ENCODE results near the gene GNA14. TPM values are rescaled to one million over a fixed set of nuclear protein-coding genes. Genes with fewer than 3 reads are reported as not detected.

The GNA14 gene
- total and polyA plus RNA-seq, 4 donors, result 1.0 to 13.6 (median 4.1) TPM

GRCh38 chr9:77462066-77462465 is 186.1 kb downstream of the GNA14 start:
- H3K27me3 ChIP-seq (ENCODE audit: control insufficient read depth in 1 of 2, insufficient read depth in 2 of 2, low read length in 1 of 2), result no peaks in the 10 kb centered on the region
- no peaks in the 10 kb centered on the region for H3K36me3 ChIP-seq (ENCODE audit: control insufficient read depth in 1 of 2, insufficient read depth in 2 of 2, low read length in 1 of 2)
- DNase-seq (no peak), ATAC-seq (ENCODE audit: low FRiP score) (no peak)
- H3K4me3 ChIP-seq (ENCODE audit: low read length in 2 of 2), result no peak overlapping the region
- no peaks in the 10 kb centered on the region for H3K4me1 ChIP-seq (ENCODE audit: control insufficient read depth in 1 of 2, insufficient read depth in 2 of 2, low read length in 2 of 2)
- H3K27ac ChIP-seq (ENCODE audit: low read depth in 1 of 2, low read length in 2 of 2), result no peak overlapping the region
- intact Hi-C loops (cut with DNase I), result no loop called here
- no peaks in the 10 kb centered on the region for H3K9me3 ChIP-seq (ENCODE audit: control insufficient read depth, low read length)
- 82 to 84% methylated on average over 10 of the region's 10 CpGs for whole genome bisulfite sequencing, 2 donors

- ATAC-seq (ENCODE audit: low FRiP score) (no peak), DNase-seq (no peak)
- WGBS, 2 donors, result 85 to 88% methylated on average over 8 of the region's 8 CpGs
- Histone ChIP-seq H3K27me3 (ENCODE audit: control insufficient read depth in 1 of 2, insufficient read depth in 2 of 2, low read length in 1 of 2) (no peaks in the 10 kb centered on the region), H3K27ac (ENCODE audit: low read depth in 1 of 2, low read length in 2 of 2) (no peak overlapping the region), H3K4me3 (ENCODE audit: low read length in 2 of 2) (no peak overlapping the region), H3K4me1 (ENCODE audit: control insufficient read depth in 1 of 2, insufficient read depth in 2 of 2, low read length in 2 of 2) (no peaks in the 10 kb centered on the region), H3K9me3 (ENCODE audit: control insufficient read depth, low read length) (no peaks in the 10 kb centered on the region), H3K36me3 (ENCODE audit: control insufficient read depth in 1 of 2, insufficient read depth in 2 of 2, low read length in 1 of 2) (no peaks in the 10 kb centered on the region)
- intact Hi-C loops (cut with DNase I), result no loop called here
Observed at GRCh38 chr9:77460938-77461337, 187.2 kb downstream of the GNA14 start.

GRCh38 chr9:77457916-77458592 is 190.1 kb downstream of the GNA14 start:
- intact Hi-C loops (cut with DNase I), result loop anchor here (5.0 to 10.0 kb wide), 3 partner anchors 294 to 577 kb away; partner anchors contain the start of gene GNAQ (in 2 of the 2)
- H3K36me3 ChIP-seq (ENCODE audit: control insufficient read depth in 1 of 2, insufficient read depth in 2 of 2, low read length in 1 of 2), result no peaks in the 10 kb centered on the region
- H3K9me3 ChIP-seq (ENCODE audit: control insufficient read depth, low read length), result no peaks in the 10 kb centered on the region
- H3K4me1 ChIP-seq (ENCODE audit: control insufficient read depth in 1 of 2, insufficient read depth in 2 of 2, low read length in 2 of 2), result no peaks in the 10 kb centered on the region
- DNase-seq, result peak in 1 of 2 donors; percentile 65
- no peak overlapping the region for H3K4me3 ChIP-seq (ENCODE audit: low read length in 2 of 2)
- no peaks in the 10 kb centered on the region for H3K27me3 ChIP-seq (ENCODE audit: control insufficient read depth in 1 of 2, insufficient read depth in 2 of 2, low read length in 1 of 2)
- 52 to 59% methylated on average over 15 of the region's 15 CpGs for WGBS, 2 donors
- ATAC-seq (ENCODE audit: low FRiP score), result peak; percentile 88
- no peak overlapping the region for H3K27ac ChIP-seq (ENCODE audit: low read depth in 1 of 2, low read length in 2 of 2)

GRCh38 chr9:77456829-77457437 is 191.2 kb downstream of the GNA14 start:
- H3K27ac ChIP-seq (ENCODE audit: low read depth in 1 of 2, low read length in 2 of 2), result no peak overlapping the region
- intact Hi-C loops (cut with DNase I), result loop anchor here (5.0 to 10.0 kb wide), 3 partner anchors 295 to 578 kb away; partner anchors contain the start of gene GNAQ (in 2 of the 2)

GRCh38 chr9:77455312-77455927 is 192.7 kb downstream of the GNA14 start:
- intact Hi-C loops (cut with DNase I), result loop anchor here (5.0 to 10.0 kb wide), 3 partner anchors 297 to 579 kb away; partner anchors contain the start of gene GNAQ (in 2 of the 2)
- 89 to 90% methylated on average over 8 of the region's 8 CpGs for WGBS, 2 donors
- no peak overlapping the region for H3K4me3 ChIP-seq (ENCODE audit: low read length in 2 of 2)
- no peaks in the 10 kb centered on the region for H3K9me3 ChIP-seq (ENCODE audit: control insufficient read depth, low read length)
- H3K4me1 ChIP-seq (ENCODE audit: control insufficient read depth in 1 of 2, insufficient read depth in 2 of 2, low read length in 2 of 2), result no peaks in the 10 kb centered on the region
- H3K36me3 ChIP-seq (ENCODE audit: control insufficient read depth in 1 of 2, insufficient read depth in 2 of 2, low read length in 1 of 2), result no peaks in the 10 kb centered on the region
- H3K27me3 ChIP-seq (ENCODE audit: control insufficient read depth in 1 of 2, insufficient read depth in 2 of 2, low read length in 1 of 2), result no peaks in the 10 kb centered on the region
- ATAC-seq (ENCODE audit: low FRiP score), result no peak
- no peak overlapping the region for H3K27ac ChIP-seq (ENCODE audit: low read depth in 1 of 2, low read length in 2 of 2)
- DNase-seq, result no peak

More at GRCh38 chr9:77456829-77457437, 191.2 kb downstream of the GNA14 start:
- Histone ChIP-seq H3K4me1 (ENCODE audit: control insufficient read depth in 1 of 2, insufficient read depth in 2 of 2, low read length in 2 of 2) (no peaks in the 10 kb centered on the region), H3K27me3 (ENCODE audit: control insufficient read depth in 1 of 2, insufficient read depth in 2 of 2, low read length in 1 of 2) (no peaks in the 10 kb centered on the region), H3K4me3 (ENCODE audit: low read length in 2 of 2) (no peak overlapping the region), H3K36me3 (ENCODE audit: control insufficient read depth in 1 of 2, insufficient read depth in 2 of 2, low read length in 1 of 2) (no peaks in the 10 kb centered on the region), H3K9me3 (ENCODE audit: control insufficient read depth, low read length) (no peaks in the 10 kb centered on the region)
- WGBS, 2 donors, result 16 to 20% methylated on average over 10 of the region's 10 CpGs
- ATAC-seq (ENCODE audit: low FRiP score) (peak; percentile 91), DNase-seq (peak; percentile 87 to 92)

GRCh38 chr9:77454663-77455062 is 193.5 kb downstream of the GNA14 start:
- ATAC-seq (ENCODE audit: low FRiP score) (no peak), DNase-seq (no peak)
- Histone ChIP-seq H3K9me3 (ENCODE audit: control insufficient read depth, low read length) (no peaks in the 10 kb centered on the region), H3K27ac (ENCODE audit: low read depth in 1 of 2, low read length in 2 of 2) (no peak overlapping the region), H3K4me3 (ENCODE audit: low read length in 2 of 2) (no peak overlapping the region), H3K4me1 (ENCODE audit: control insufficient read depth in 1 of 2, insufficient read depth in 2 of 2, low read length in 2 of 2) (no peaks in the 10 kb centered on the region), H3K36me3 (ENCODE audit: control insufficient read depth in 1 of 2, insufficient read depth in 2 of 2, low read length in 1 of 2) (no peaks in the 10 kb centered on the region), H3K27me3 (ENCODE audit: control insufficient read depth in 1 of 2, insufficient read depth in 2 of 2, low read length in 1 of 2) (no peaks in the 10 kb centered on the region)
- intact Hi-C loops (cut with DNase I), result loop anchor here (5.0 to 10.0 kb wide), 3 partner anchors 298 to 580 kb away; partner anchors contain the start of gene GNAQ (in 2 of the 2)
- 91 to 92% methylated on average over 3 of the region's 3 CpGs for WGBS, 2 donors

GRCh38 chr9:77453825-77454647 is 194.1 kb downstream of the GNA14 start:
- Histone ChIP-seq H3K36me3 (ENCODE audit: control insufficient read depth in 1 of 2, insufficient read depth in 2 of 2, low read length in 1 of 2) (no peaks in the 10 kb centered on the region), H3K4me1 (ENCODE audit: control insufficient read depth in 1 of 2, insufficient read depth in 2 of 2, low read length in 2 of 2) (no peaks in the 10 kb centered on the region), H3K4me3 (ENCODE audit: low read length in 2 of 2) (no peak overlapping the region), H3K27ac (ENCODE audit: low read depth in 1 of 2, low read length in 2 of 2) (no peak overlapping the region), H3K27me3 (ENCODE audit: control insufficient read depth in 1 of 2, insufficient read depth in 2 of 2, low read length in 1 of 2) (no peaks in the 10 kb centered on the region), H3K9me3 (ENCODE audit: control insufficient read depth, low read length) (no peaks in the 10 kb centered on the region)
- no peak for ATAC-seq (ENCODE audit: low FRiP score)
- 92 to 93% methylated on average over 14 of the region's 14 CpGs for WGBS, 2 donors
- DNase-seq, result no peak
- intact Hi-C loops (cut with DNase I), result loop anchor here in 1 of 2 donors (10.0 kb wide), 1 partner anchor 581 kb away; the partner anchor contains the start of gene GNAQ

GRCh38 chr9:77451507-77451906 is 196.6 kb downstream of the GNA14 start:
- Histone ChIP-seq H3K4me1 (ENCODE audit: control insufficient read depth in 1 of 2, insufficient read depth in 2 of 2, low read length in 2 of 2) (no peaks in the 10 kb centered on the region), H3K27ac (ENCODE audit: low read depth in 1 of 2, low read length in 2 of 2) (no peak overlapping the region), H3K9me3 (ENCODE audit: control insufficient read depth, low read length) (peaks cover 2% of the 10 kb centered on the region), H3K27me3 (ENCODE audit: control insufficient read depth in 1 of 2, insufficient read depth in 2 of 2, low read length in 1 of 2) (no peaks in the 10 kb centered on the region), H3K4me3 (ENCODE audit: low read length in 2 of 2) (no peak overlapping the region), H3K36me3 (ENCODE audit: control insufficient read depth in 1 of 2, insufficient read depth in 2 of 2, low read length in 1 of 2) (no peaks in the 10 kb centered on the region)
- intact Hi-C loops (cut with DNase I), result loop anchor here in 1 of 2 donors (10.0 kb wide), 1 partner anchor 583 kb away; the partner anchor contains the start of gene GNAQ
- no peak for DNase-seq
- ATAC-seq (ENCODE audit: low FRiP score), result no peak
- 79 to 94% methylated on average over 4 of the region's 4 CpGs for WGBS, 2 donors
